ENCODE data around the gene TFF1.

DNA sequence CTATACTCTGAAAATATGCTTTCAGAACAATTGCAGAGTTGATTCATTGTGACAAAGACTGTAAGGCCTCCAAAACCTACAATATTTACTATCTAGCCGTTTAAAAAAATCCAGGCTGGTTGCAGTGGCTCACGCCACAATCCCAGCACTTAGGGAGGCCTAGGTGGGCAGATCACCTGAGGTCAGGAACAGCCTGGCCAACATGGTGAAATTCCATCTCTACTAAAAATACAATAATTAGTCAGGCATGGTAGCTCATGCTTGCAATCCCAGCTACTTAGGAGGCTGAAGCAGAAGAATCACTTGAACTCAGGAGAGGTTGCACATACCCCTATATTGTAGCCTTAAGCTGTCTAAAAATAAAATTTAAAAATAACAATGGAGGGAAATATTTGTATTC lies 10.3 kb downstream of the TFF1 start:
- no peak for TF ChIP-seq EZH2 (IDR thresholded peaks at IDR 0.05; ENCODE audit: borderline replicate concordance, low read depth, low read length, severe bottlenecking)
- TF ChIP-seq, protein P1, sequence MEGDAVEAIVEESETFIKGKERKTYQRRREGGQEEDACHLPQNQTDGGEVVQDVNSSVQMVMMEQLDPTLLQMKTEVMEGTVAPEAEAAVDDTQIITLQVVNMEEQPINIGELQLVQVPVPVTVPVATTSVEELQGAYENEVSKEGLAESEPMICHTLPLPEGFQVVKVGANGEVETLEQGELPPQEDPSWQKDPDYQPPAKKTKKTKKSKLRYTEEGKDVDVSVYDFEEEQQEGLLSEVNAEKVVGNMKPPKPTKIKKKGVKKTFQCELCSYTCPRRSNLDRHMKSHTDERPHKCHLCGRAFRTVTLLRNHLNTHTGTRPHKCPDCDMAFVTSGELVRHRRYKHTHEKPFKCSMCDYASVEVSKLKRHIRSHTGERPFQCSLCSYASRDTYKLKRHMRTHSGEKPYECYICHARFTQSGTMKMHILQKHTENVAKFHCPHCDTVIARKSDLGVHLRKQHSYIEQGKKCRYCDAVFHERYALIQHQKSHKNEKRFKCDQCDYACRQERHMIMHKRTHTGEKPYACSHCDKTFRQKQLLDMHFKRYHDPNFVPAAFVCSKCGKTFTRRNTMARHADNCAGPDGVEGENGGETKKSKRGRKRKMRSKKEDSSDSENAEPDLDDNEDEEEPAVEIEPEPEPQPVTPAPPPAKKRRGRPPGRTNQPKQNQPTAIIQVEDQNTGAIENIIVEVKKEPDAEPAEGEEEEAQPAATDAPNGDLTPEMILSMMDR (IDR thresholded peaks at IDR 0.05; ENCODE audit: borderline replicate concordance, extremely low read depth, low read length, poor library complexity, severe bottlenecking): no peak
